HepG2 (cell line): Measurements from ENCODE around the gene KIF26B. TPM values are rescaled to one million over a fixed set of nuclear protein-coding genes. Genes with fewer than 3 reads are reported as not detected.

Experiments used
- ATAC-seq: fragments of 200-7000 bp; cut with Tn5 transposase; 3 replicates; pipeline ENCODE4 v1.9.1; 2020; ENCODE audit warnings: mild to moderate bottlenecking, moderate library complexity
- BruUV-seq: library from RNA; stranded (reverse); fragments of 400-500 nt; replicated peaks from 2 replicates; lab custom pipeline; 2021; lab: Mats Ljungman, UMichigan
- CTCF ChIA-PET: fragments of 300-600 bp; formaldehyde crosslinking; extraction: SDS; loops from one replicate; lab custom pipeline; 2021; ENCODE audit warnings: low total read pairs, inconsistent platforms, low intra/inter-chr PET ratio; lab: Yijun Ruan, JAX
- POLR2A ChIA-PET: fragments of 350-600 bp; sonication (Branson Sonifier 250); formaldehyde crosslinking; loops from one replicate; lab custom pipeline; 2020; ENCODE audit warnings: antibody characterized with exemption, inconsistent platforms; lab: Yijun Ruan, JAX
- DNase-seq: peaks from one replicate; pipeline ENCODE4 v3.0.0-alpha.2; 2015; ENCODE audit warnings: low spot score
- FAIRE-seq: peaks from 3 replicates; lab custom pipeline; 2011; peaks lifted over from hg19 to GRCh38; lab: Jason Lieb, UNC
- H2AFZ ChIP-seq: one replicate; pipeline ENCODE4 v1.6.1; 2011; ENCODE audit warnings: low read length, inconsistent platforms
- H3K27ac ChIP-seq: fragments of 300-600 bp; 3 replicates; pipeline ENCODE4 v1.8.0; 2011; ENCODE audit warnings: mixed run types, mild to moderate bottlenecking, mixed read lengths, low read length, inconsistent platforms; ENCODE audit not compliant: insufficient read depth; ENCODE audit errors: extremely low read length
- H3K27me3 ChIP-seq, 2 experiments: fragments of 200-600 bp in 1 of 2; 2 replicates in 1 of 2; 3 replicates in 1 of 2; pipeline versions ENCODE4 v1.6.0 to v1.8.0; 2011; ENCODE audit warnings: low read length in 2 of 2, mild to moderate bottlenecking in 2 of 2, moderate library complexity in 2 of 2, inconsistent platforms in 1 of 2; ENCODE audit not compliant: insufficient read depth in 2 of 2, control insufficient read depth in 1 of 2
- H3K36me3 ChIP-seq, 2 experiments: fragments of 200-600 bp in 1 of 2; replicated peaks in 1 of 2; 2 replicates in 1 of 2; 3 replicates in 1 of 2; pipeline versions ENCODE4 v1.5.1 to v1.8.0; 2011; ENCODE audit warnings: low read length in 2 of 2, inconsistent platforms in 1 of 2; ENCODE audit not compliant: insufficient read depth in 2 of 2, control insufficient read depth in 1 of 2
- H3K4me1 ChIP-seq: 2 replicates; pipeline ENCODE4 v1.5.1; 2012; ENCODE audit warnings: low read length, inconsistent platforms; ENCODE audit not compliant: insufficient read depth
- H3K4me2 ChIP-seq: 2 replicates; pipeline ENCODE4 v1.6.0; 2011; ENCODE audit warnings: low read depth, low read length, inconsistent platforms
- H3K4me3 ChIP-seq, 3 experiments: fragments of 200-600 bp in 1 of 3; sonication (generic), shearing (Covaris generic) in 1 of 3; replicated peaks in 1 of 3; 2 replicates each; pipeline ENCODE4 v1.5.1; 2011 to 2016; ENCODE audit warnings: low read length in 3 of 3, inconsistent platforms in 2 of 3, low read depth in 2 of 3, mild to moderate bottlenecking in 2 of 3, control low read depth in 1 of 3, mixed read lengths in 1 of 3; ENCODE audit not compliant: insufficient read depth in 1 of 3
- H3K79me2 ChIP-seq: one replicate; pipeline ENCODE4 v1.6.1; 2011; ENCODE audit warnings: low read length, inconsistent platforms; ENCODE audit not compliant: insufficient read depth
- H3K9ac ChIP-seq: 2 replicates; pipeline ENCODE4 v1.6.0; 2011; ENCODE audit warnings: mild to moderate bottlenecking, low read depth, low read length, inconsistent platforms; ENCODE audit not compliant: insufficient read depth
- H3K9me3 ChIP-seq: 2 replicates; pipeline ENCODE4 v1.5.1; 2012; ENCODE audit warnings: mild to moderate bottlenecking, low read length
- H4K20me1 ChIP-seq: 2 replicates; pipeline ENCODE4 v1.6.0; 2011; ENCODE audit warnings: inconsistent platforms, mild to moderate bottlenecking, low read length, moderate library complexity; ENCODE audit not compliant: insufficient read depth
- CEBPZ ChIP-seq: IDR thresholded peaks from 2 replicates; pipeline ENCODE4 v1.6.1; 2012; ENCODE audit warnings: low read length, improper control_type of control experiment
- FOXC1 ChIP-seq: sonication (generic); formaldehyde crosslinking; IDR thresholded peaks from 2 replicates; pipeline ENCODE4 v1.8.0; 2022; ENCODE audit warnings: mild to moderate bottlenecking, missing genetic modification reagents, borderline replicate concordance
- MXD4 ChIP-seq: IDR thresholded peaks from 2 replicates; pipeline ENCODE4 v1.6.1; 2016; ENCODE audit warnings: mild to moderate bottlenecking, missing biosample characterization, missing genetic modification reagents
- MXI1 ChIP-seq: IDR thresholded peaks from 3 replicates; pipeline ENCODE4 v1.6.1; 2012; ENCODE audit warnings: low read depth, low read length, inconsistent platforms, borderline replicate concordance
- RBM39 ChIP-seq: fragments of 200-400 bp; formaldehyde crosslinking; IDR thresholded peaks from one replicate; pipeline ENCODE4 v1.6.1; 2018; ENCODE audit warnings: antibody characterized with exemption, mild to moderate bottlenecking, low read depth, low read length; ENCODE audit not compliant: poor library complexity, severe bottlenecking
- TAF1 ChIP-seq: sonication (generic); formaldehyde crosslinking; IDR thresholded peaks from 2 replicates; pipeline ENCODE4 v1.4.0; 2020; ENCODE audit warnings: missing genetic modification reagents
- THAP11 ChIP-seq: IDR thresholded peaks from 2 replicates; pipeline ENCODE4 v1.6.1; 2016; ENCODE audit warnings: missing biosample characterization, missing genetic modification reagents
- TRIM22 ChIP-seq: fragments of 450-650 bp; IDR thresholded peaks from 2 replicates; pipeline ENCODE4 v1.6.1; 2017
- ZFX ChIP-seq: sonication (generic); formaldehyde crosslinking; IDR thresholded peaks from 2 replicates; pipeline ENCODE4 v1.4.0; 2020; ENCODE audit warnings: mild to moderate bottlenecking, low read depth, missing genetic modification reagents, moderate library complexity
- ZNF207 ChIP-seq: fragments of 450-650 bp; IDR thresholded peaks from 2 replicates; pipeline ENCODE4 v1.6.1; 2016; ENCODE audit warnings: antibody characterized with exemption, borderline replicate concordance
- ZNF234 ChIP-seq: sonication (generic); formaldehyde crosslinking; conservative IDR thresholded peaks from 2 replicates; pipeline ENCODE4 v1.5.1; 2020; ENCODE audit warnings: mild to moderate bottlenecking, missing genetic modification reagents
- ZNF605 ChIP-seq: sonication (generic); formaldehyde crosslinking; IDR thresholded peaks from 2 replicates; pipeline ENCODE4 v1.8.0; 2022; ENCODE audit warnings: mild to moderate bottlenecking, missing genetic modification reagents
- ZNF782 ChIP-seq: sonication (generic); formaldehyde crosslinking; IDR thresholded peaks from 2 replicates; pipeline ENCODE4 v1.4.0; 2020; ENCODE audit warnings: missing genetic modification reagents, mild to moderate bottlenecking, borderline replicate concordance
- ZNF816 ChIP-seq: sonication (generic); formaldehyde crosslinking; IDR thresholded peaks from 2 replicates; pipeline ENCODE4 v1.8.0; 2022; ENCODE audit warnings: missing genetic modification reagents, mild to moderate bottlenecking, borderline replicate concordance
- ZNF83 ChIP-seq: sonication (generic); formaldehyde crosslinking; IDR thresholded peaks from 2 replicates; pipeline ENCODE4 v1.4.0; 2020; ENCODE audit warnings: missing genetic modification reagents, mild to moderate bottlenecking, borderline replicate concordance
- WGBS: methylation state at CpG from one replicate; pipeline ENCODE4 v1.1.6; 2017; ENCODE audit warnings: low lambda C conversion rate; 5-methylcytosine and 5-hydroxymethylcytosine counted together
- in situ Hi-C: cut with HindIII; loops from 2 replicates; pipeline ENCODE4 v1.10.0; 2017; ENCODE audit warnings: low pct_unique_long_range_greater_than_20kb; ENCODE audit not compliant: extremely low pct_ligation_motif_present
- intact Hi-C: fragments of 100-400 bp; cut with micrococcal nuclease; formaldehyde crosslinking; loops from one replicate; pipeline ENCODE4 v1.10.0; 2022; ENCODE audit not compliant: unreplicated experiment
- polyA plus RNA-seq, 8 experiments: library from polyadenylated mRNA; depleted of rRNA in 3 of 8; stranded (reverse) in 7 of 8; unstranded in 1 of 8; fragments of >200 nt; fragmentation: Illumina TruSeq in 4 of 8; extraction: Trizol in 4 of 8; gene quantifications; 2 replicates each; pipeline versions ENCODE4 v1.2.1 to v1.2.3, GENCODE V29; 2011 to 2016; ENCODE audit warnings: low read depth in 4 of 8, missing spikeins in 1 of 8, mixed read lengths in 1 of 8; ENCODE audit not compliant: insufficient read depth in 1 of 8
- total RNA-seq, 5 experiments: library from RNA; depleted of rRNA; stranded (reverse); fragments of >200 nt; fragmentation: Illumina TruSeq; extraction: Trizol; gene quantifications; 2 replicates each; pipeline ENCODE4 v1.2.3, GENCODE V29; 2016; ENCODE audit warnings: low read depth in 1 of 5

KIF26B gene
- total and polyA plus RNA-seq, 2 of the 13 experiments (the other 11 are each of a cell fraction or from before 2014, with no cell fraction given), result 0.08 to 0.09 TPM

- POLR2A ChIA-PET, result no interaction called here
- in situ Hi-C loops, result no loop called here
- DNase-seq, result no peak
- no peaks in the 10 kb centered on the region for H3K4me1 ChIP-seq
- H3K79me2 ChIP-seq, result no peaks in the 10 kb centered on the region
- H3K4me2 ChIP-seq, result no peak overlapping the region
- no peaks in the 10 kb centered on the region for H3K27me3 ChIP-seq
- TF ChIP-seq RBM39 (no peak), ZNF207 (no peak), ZNF816 (CRISPR knock-in tag) (no peak), THAP11 (CRISPR knock-in tag) (no peak), ZNF605 (CRISPR knock-in tag) (no peak), TAF1 (CRISPR knock-in tag) (no peak), FOXC1 (CRISPR knock-in tag) (no peak), ZFX (CRISPR knock-in tag) (no peak), ZNF234 (no peak), ZNF782 (CRISPR knock-in tag) (no peak)
- TF ChIP-seq, all 625 proteins: peak for 0
- Histone ChIP-seq H4K20me1 (no peaks in the 10 kb centered on the region), H3K27ac (no peak overlapping the region), H3K9ac (no peak overlapping the region), H3K9me3 (no peaks in the 10 kb centered on the region), H2AFZ (no peak overlapping the region), H3K4me3 (no peak overlapping the region), H3K36me3 (no peaks in the 10 kb centered on the region)
- 93% methylated on average over 10 of the region's 16 CpGs for WGBS
- intact Hi-C loops, result no loop called here
- CTCF ChIA-PET, result no interaction called here
- no TSS peak for BruUV-seq
- ATAC-seq (no peak), FAIRE-seq (no peak)
Measured at GRCh38 chr1:245698860-245699259, 544.1 kb downstream of the KIF26B start.

GRCh38 chr1:245700631-245701030, 545.8 kb downstream of the KIF26B start:
- no peak for ATAC-seq
- no peak overlapping the region for H2AFZ ChIP-seq
- no peaks in the 10 kb centered on the region for H3K79me2 ChIP-seq
- H3K9ac ChIP-seq, result no peak overlapping the region
- H4K20me1 ChIP-seq, result no peaks in the 10 kb centered on the region
- no peak for DNase-seq
- in situ Hi-C loops, result no loop called here
- FAIRE-seq, result no peak
- H3K9me3 ChIP-seq, result no peaks in the 10 kb centered on the region
- H3K4me1 ChIP-seq, result peaks cover 2% of the 10 kb centered on the region; the same call in 1 of the 2 replicates
- ChIA-PET CTCF (no interaction called here), POLR2A (no interaction called here)
- 83% methylated on average over 13 of the region's 13 CpGs for WGBS
- no peaks in the 10 kb centered on the region for H3K36me3 ChIP-seq
- H3K4me2 ChIP-seq, result no peak overlapping the region
- no peaks in the 10 kb centered on the region for H3K27me3 ChIP-seq
- BruUV-seq, result no TSS peak
- intact Hi-C loops, result no loop called here
- H3K27ac ChIP-seq, result no peak overlapping the region
- no peak overlapping the region for H3K4me3 ChIP-seq
- TF ChIP-seq MXD4 (CRISPR knock-in tag) (no peak), TRIM22 (no peak), ZNF83 (CRISPR knock-in tag) (no peak), CEBPZ (no peak), MXI1 (no peak)
